ENCODE measurements around the gene PPARA. TPM values are rescaled to one million over a fixed set of nuclear protein-coding genes. Genes with fewer than 3 reads are reported as not detected.
"Not testable (repeated sequence)": the region's sequence is repeated elsewhere in the genome, so short reads cannot be mapped to it uniquely, and the experiment has no call there.

The PPARA gene
- total and polyA plus RNA-seq, 2 donors (not counting 1 experiment from before 2014, with no cell fraction given), result 4.1 to 29.8 TPM

- H3K79me2 ChIP-seq (ENCODE audit: control insufficient read depth, insufficient read depth, low read length); H3K36me3 ChIP-seq (replicated peaks in 1 of 2; ENCODE audit: control extremely low read depth in 1 of 2, control insufficient read depth in 1 of 2, extremely low read depth in 1 of 2, insufficient read depth in 2 of 2, low read length in 1 of 2); ATAC-seq (ENCODE audit: low read depth); H3K4me3 ChIP-seq (ENCODE audit: control extremely low read depth in 1 of 5, extremely low read depth in 1 of 5, insufficient read depth in 1 of 5, low read depth in 2 of 5, low read length in 4 of 5); H2AFZ ChIP-seq (ENCODE audit: insufficient read depth, low read depth, low read length, poor library complexity, severe bottlenecking); H3K9me3 Mint-ChIP-seq (ENCODE audit: insufficient read depth); H3K9me3 ChIP-seq (ENCODE audit: control extremely low read depth in 1 of 3, control insufficient read depth in 2 of 3, insufficient read depth in 1 of 3, low read length in 2 of 3); H4K20me1 ChIP-seq (ENCODE audit: control insufficient read depth, insufficient read depth, low read length, poor library complexity, severe bottlenecking); H3K27ac Mint-ChIP-seq; DNase-seq; H3K4me2 ChIP-seq (replicated peaks; ENCODE audit: low read depth, low read length, poor library complexity, severe bottlenecking); H3K9ac ChIP-seq (ENCODE audit: low read length); H3K4me3 Mint-ChIP-seq; H3K27ac ChIP-seq (ENCODE audit: low read length in 2 of 2); H3K27me3 ChIP-seq (replicated peaks in 1 of 4; ENCODE audit: control extremely low read depth in 1 of 4, control insufficient read depth in 3 of 4, insufficient read depth in 4 of 4, low read length in 3 of 4); H3K27me3 Mint-ChIP-seq; intact Hi-C loops (cut with micrococcal nuclease): not testable (repeated sequence)
- peaks cover 26% of the 10 kb centered on the region for H3K4me1 Mint-ChIP-seq
- WGBS (ENCODE audit: insufficient coverage), result 96% methylated on average over 7 of the region's 12 CpGs
- peaks cover 19 to 27% of the 10 kb centered on the region in 2 donors for H3K4me1 ChIP-seq (ENCODE audit: control insufficient read depth in 2 of 2, insufficient read depth in 2 of 2, low read length in 2 of 2)
- CTCF ChIA-PET, result interaction anchor here (0.7 to 1.6 kb wide), 2 partner anchors 16 to 126 kb away, joined by 5 read pairs; no protein-coding TSS in a partner anchor
- POLR2A ChIA-PET, result interaction anchor here (0.6 kb wide), 1 partner anchor 10 kb away, joined by 3 read pairs; no protein-coding TSS in a partner anchor
These were observed 18.0 kb upstream of the PPARA start for GRCh38 chr22:46132193-46132829.

- CTCF ChIA-PET, result interaction anchor here (0.7 to 1.6 kb wide), 3 partner anchors 11 to 127 kb away, joined by 4 to 5 read pairs (median 5); no protein-coding TSS in a partner anchor
- H3K9ac ChIP-seq (ENCODE audit: low read length), result no peak overlapping the region
- no peak overlapping the region for H3K4me2 ChIP-seq (replicated peaks; ENCODE audit: low read depth, low read length, poor library complexity, severe bottlenecking)
- POLR2A ChIA-PET, result interaction anchor here (0.6 kb wide), 1 partner anchor 9 kb away, joined by 3 read pairs; no protein-coding TSS in a partner anchor
- H3K4me3 ChIP-seq (ENCODE audit: control extremely low read depth in 1 of 5, extremely low read depth in 1 of 5, insufficient read depth in 1 of 5, low read depth in 2 of 5, low read length in 4 of 5), result no peak overlapping the region
- peaks cover 8% of the 10 kb centered on the region for H3K79me2 ChIP-seq (ENCODE audit: control insufficient read depth, insufficient read depth, low read length)
- 98% methylated on average over 19 of the region's 19 CpGs for WGBS (ENCODE audit: insufficient coverage)
- H3K9me3 Mint-ChIP-seq (ENCODE audit: insufficient read depth), result no peaks in the 10 kb centered on the region
- intact Hi-C loops (cut with micrococcal nuclease), result no loop called here
- peaks cover 0 to 6% (median 0%) of the 10 kb centered on the region in 3 donors for H3K9me3 ChIP-seq (ENCODE audit: control extremely low read depth in 1 of 3, control insufficient read depth in 2 of 3, insufficient read depth in 1 of 3, low read length in 2 of 3)
- peaks cover 26% of the 10 kb centered on the region for H3K4me1 Mint-ChIP-seq
- H3K27me3 ChIP-seq (replicated peaks in 1 of 4; ENCODE audit: control extremely low read depth in 1 of 4, control insufficient read depth in 3 of 4, insufficient read depth in 4 of 4, low read length in 3 of 4), result no peaks in the 10 kb centered on the region
- peaks cover 19 to 27% of the 10 kb centered on the region in 2 donors for H3K4me1 ChIP-seq (ENCODE audit: control insufficient read depth in 2 of 2, insufficient read depth in 2 of 2, low read length in 2 of 2)
- DNase-seq (no peak), ATAC-seq (ENCODE audit: low read depth) (no peak)
- no peak overlapping the region for H2AFZ ChIP-seq (ENCODE audit: insufficient read depth, low read depth, low read length, poor library complexity, severe bottlenecking)
- H3K36me3 ChIP-seq (replicated peaks in 1 of 2; ENCODE audit: control extremely low read depth in 1 of 2, control insufficient read depth in 1 of 2, extremely low read depth in 1 of 2, insufficient read depth in 2 of 2, low read length in 1 of 2), result no peaks in the 10 kb centered on the region
- TF ChIP-seq EZH2 (IDR thresholded peaks at IDR 0.05; ENCODE audit: borderline replicate concordance, insufficient read depth, low read depth, low read length, poor library complexity, severe bottlenecking), result no peak
- TF ChIP-seq CTCF (IDR thresholded peaks at IDR 0.05), result no peak
- no peak overlapping the region for H3K4me3 Mint-ChIP-seq
- no peak overlapping the region for H3K27ac Mint-ChIP-seq
- no peaks in the 10 kb centered on the region for H3K27me3 Mint-ChIP-seq
- no peak overlapping the region for H3K27ac ChIP-seq (ENCODE audit: low read length in 2 of 2)
- H4K20me1 ChIP-seq (ENCODE audit: control insufficient read depth, insufficient read depth, low read length, poor library complexity, severe bottlenecking), result no peaks in the 10 kb centered on the region
These were observed 17.3 kb upstream of the PPARA start for GRCh38 chr22:46132830-46133587.

Data from B cell (primary cell).